Measurements from ENCODE around the gene TFF2.
A peak's percentile ranks its signal among the peaks of the same experiment; 100 is the strongest.

DNA sequence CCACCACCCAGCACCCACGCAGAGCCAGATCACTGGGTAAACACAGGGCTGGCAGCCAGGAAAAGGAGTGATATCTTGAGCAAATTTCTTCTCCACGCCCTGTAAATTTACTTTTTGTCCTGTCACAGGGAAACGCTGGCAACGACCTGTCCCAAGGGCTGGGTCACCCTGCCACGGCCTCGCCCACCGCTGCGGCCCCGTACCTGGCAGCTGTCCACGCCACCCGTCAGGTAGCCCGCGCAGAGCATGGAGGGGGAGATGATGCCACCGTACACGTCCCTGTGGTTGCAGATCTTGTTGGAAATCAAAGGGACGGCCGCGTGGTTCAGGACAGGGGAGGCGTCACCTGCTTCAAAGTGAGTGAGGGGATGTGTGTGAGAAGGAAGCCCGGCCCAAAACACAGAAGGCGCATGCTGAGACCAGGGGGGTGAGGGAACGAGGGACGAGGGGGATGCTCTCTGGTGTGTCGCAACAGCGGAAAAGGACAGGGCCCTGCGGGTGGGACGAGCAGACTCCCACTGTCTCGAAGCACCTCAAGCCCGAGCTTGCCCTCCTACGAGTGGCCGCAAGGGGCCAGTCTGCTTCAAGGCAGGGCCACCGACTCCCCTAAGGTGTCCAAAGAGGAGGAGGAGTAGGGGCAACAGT, 25.7 kb upstream of the TFF2 start:
- TF ChIP-seq BHLHE40 (IDR thresholded peaks at IDR 0.05; ENCODE audit: low read depth, low read length) (no peak), POLR2A (IDR thresholded peaks at IDR 0.05; ENCODE audit: low read depth, low read length) (no peak), RAD21 (IDR thresholded peaks at IDR 0.05; ENCODE audit: low read length) (peak; percentile 20; the same call in 1 of the 2 replicates)
- TF ChIP-seq, protein P1, sequence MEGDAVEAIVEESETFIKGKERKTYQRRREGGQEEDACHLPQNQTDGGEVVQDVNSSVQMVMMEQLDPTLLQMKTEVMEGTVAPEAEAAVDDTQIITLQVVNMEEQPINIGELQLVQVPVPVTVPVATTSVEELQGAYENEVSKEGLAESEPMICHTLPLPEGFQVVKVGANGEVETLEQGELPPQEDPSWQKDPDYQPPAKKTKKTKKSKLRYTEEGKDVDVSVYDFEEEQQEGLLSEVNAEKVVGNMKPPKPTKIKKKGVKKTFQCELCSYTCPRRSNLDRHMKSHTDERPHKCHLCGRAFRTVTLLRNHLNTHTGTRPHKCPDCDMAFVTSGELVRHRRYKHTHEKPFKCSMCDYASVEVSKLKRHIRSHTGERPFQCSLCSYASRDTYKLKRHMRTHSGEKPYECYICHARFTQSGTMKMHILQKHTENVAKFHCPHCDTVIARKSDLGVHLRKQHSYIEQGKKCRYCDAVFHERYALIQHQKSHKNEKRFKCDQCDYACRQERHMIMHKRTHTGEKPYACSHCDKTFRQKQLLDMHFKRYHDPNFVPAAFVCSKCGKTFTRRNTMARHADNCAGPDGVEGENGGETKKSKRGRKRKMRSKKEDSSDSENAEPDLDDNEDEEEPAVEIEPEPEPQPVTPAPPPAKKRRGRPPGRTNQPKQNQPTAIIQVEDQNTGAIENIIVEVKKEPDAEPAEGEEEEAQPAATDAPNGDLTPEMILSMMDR (conservative IDR thresholded peaks at IDR 0.05; ENCODE audit: low read depth, low read length), result peak; percentile 32; the same call in 1 of the 2 replicates
